NOMO-1 treated with dmso at 0.1 percent for 144 hours (cell line): ENCODE results near the gene EIF1.
"Not testable (repeated sequence)": the region's sequence is repeated elsewhere in the genome, so short reads cannot be mapped to it uniquely, and the experiment has no call there.

ENCODE experiments used
- DNase-seq: peaks from one replicate; lab custom pipeline; 2025; ENCODE audit not compliant: unreplicated experiment; lab: John Stamatoyannopoulos, UW

The EIF1 gene

DNA sequence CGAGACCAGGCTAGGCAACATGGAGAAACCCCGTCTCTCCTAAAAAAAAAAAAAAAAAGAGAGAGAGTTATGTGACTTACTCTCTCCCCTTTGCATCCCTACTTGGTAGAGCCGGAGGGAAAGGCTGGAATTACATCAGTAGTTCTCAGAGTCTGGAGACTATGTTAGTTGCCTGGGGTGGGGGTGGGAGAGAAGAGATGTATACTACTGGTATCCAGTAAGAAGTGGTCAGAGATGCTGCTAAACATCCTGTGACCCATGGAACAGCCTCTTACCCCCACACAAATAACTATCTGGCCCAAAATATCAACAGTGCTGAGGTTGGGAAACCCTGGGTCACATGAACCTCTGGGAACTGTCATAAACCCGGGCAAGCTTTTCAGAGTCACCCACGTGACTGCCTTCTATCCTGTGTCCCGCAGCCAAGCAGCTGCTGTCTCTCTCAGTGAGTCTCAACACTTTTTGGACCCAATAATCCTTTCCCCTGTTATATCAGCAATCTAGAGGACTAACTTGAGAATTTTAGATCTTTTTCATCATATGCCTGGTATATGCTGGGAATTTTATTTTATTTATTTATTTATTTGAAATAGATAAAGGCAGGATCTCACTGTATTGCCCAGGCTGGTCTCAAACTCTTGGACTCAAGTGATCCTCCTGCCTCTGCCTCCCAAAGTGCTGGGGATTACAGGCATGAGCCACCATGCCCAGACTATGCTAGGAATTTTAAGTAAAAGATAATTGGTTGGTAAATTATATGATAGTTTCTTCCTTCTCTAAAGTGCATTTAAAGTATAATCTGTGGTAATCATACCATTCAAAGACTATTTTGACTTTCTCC is 8.7 kb downstream of the EIF1 start:
- DNase-seq: peak; percentile 50

DNA sequence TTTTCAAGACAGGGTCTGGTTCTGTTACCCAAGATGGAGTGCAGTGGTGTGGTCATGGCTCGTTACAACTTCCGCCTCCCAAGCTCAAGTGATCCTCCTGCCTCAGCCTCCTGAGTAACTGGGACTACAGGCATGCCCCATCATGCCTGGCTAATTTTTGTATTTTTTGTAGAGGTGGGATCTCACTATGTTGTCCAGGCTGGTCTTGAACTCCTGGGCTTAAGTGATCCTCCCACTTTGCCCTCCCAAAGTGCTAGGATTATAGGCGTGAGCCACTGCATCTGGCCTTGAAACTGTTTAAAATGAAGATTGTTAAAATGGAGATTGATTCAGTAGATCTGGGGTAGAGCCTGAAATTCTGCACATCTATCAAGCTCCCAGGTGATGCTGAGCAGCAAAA is 12.2 kb downstream of the EIF1 start:
- not testable (repeated sequence) for DNase-seq

DNA sequence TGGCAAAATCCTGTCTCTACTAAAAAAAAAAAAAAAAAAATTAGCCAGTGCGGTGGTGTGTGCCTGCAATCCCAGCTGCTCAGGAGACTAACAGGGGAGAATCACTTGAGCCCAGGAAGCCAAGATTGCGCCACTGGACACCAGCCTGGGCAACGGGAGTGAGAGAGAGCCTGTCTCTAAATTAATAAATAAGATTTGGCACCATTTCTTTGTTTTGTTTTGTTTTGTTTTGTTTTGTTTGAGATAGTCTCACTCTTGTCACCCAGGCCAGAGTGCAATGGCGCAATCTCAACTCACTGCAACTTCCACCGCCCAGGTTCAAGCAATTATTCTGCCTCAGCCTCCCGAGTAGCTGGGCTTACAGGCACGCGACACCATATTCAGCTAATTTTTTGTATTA is 14.0 kb downstream of the EIF1 start:
- no peak for DNase-seq

DNA sequence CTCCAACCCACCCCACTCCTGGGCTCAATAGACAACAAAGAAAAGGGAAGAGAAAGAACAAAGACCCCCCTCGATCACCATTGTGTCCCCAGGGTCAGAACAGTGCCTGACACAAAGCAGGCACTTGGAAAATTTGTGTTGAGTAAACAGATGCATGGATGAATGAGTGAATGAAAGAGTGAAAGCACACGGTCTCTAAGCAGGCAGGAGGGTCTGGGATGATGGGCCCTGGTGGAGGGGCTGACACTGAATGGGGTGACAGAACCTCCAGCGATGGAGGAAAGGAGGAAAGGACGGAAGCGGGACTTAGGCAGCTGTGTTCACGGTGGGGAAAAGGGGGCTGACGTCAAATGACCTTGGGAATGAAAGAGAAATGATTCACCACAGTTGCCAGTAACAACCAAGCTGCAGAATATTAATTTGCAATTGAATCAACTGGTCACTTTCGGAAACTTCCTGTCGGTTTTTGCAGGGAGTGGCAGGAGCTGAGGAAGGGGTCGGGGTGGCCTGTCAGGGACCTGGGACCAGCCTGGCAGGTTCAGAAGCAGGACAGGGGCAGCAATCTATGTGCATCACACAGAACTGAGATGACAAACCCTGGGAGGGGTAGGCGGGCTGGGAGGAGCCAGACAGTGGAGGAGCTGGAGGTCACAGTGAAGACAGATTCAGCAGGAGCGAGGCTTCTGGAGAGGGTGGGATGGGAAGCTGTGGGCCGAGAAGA is 16.7 kb downstream of the EIF1 start:
- no peak for DNase-seq

DNA sequence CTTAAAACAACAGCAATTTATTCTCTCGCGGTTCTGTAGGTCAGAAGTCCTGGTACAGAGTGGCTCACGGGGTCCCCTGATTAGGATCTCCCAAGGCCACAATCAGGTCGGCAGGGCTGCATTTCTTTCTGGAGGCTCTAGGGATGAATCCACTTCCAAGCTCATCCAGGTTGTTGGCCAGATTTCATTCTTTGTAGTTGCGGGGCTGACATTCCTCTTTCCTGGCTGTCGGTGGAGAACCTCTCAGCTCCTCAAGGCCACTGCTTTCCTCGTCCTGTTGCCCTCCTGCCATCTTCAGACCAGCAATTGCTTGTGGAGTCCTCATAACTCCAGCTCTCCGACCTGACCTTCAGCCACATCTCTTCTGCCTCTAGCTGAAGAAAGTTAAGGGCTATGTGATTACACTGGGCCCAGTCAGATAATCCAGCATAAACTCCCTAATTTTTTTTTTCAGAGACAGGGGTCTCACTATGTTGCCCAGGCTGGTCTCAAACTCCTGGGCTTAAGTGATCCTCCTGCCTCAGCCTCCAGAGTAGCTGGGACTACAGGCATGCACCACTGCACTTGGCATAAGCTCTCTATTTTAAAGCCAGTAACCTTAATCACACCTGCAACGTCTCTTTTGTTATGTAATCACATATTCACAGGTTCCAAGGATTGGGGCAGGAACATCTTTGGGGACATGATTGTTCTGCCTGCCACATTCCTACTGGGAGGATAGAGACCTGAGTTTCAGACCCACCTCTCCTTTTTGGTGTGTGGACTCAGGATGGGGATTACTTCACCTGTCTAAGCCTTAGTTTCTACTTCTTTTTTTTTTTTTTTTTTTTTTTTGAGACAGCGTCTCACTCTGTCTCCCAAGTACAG is 19.4 kb downstream of the EIF1 start:
- DNase-seq: no peak

DNA sequence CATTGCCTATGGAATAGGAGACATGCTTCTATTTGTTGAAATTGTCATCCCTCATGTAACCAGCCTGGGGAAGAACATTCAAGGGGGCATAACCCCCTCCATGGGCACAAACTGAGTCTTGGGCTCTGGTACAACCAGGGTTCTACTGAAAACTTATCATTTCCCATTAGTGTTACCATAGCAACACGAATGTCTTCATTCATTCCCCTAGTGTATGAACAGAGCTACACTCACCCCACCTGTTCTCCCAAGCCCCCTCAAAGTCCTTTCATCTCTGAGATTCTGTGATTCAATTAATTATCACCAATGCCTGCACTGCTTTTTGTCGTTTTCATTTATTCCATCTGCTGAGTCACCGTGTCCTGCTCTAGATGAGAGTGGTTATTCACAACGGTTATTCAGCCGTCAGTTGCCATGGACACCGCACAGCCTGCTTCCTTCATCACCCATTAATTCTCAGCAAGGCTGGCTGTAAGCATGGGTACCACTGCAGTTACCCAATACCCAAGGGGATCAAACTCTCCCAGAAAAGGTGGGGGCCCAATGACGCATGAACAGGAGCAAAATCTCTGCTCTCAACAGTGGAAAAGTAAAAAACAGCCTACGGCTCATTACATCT is 21.9 kb downstream of the EIF1 start:
- no peak for DNase-seq

DNA sequence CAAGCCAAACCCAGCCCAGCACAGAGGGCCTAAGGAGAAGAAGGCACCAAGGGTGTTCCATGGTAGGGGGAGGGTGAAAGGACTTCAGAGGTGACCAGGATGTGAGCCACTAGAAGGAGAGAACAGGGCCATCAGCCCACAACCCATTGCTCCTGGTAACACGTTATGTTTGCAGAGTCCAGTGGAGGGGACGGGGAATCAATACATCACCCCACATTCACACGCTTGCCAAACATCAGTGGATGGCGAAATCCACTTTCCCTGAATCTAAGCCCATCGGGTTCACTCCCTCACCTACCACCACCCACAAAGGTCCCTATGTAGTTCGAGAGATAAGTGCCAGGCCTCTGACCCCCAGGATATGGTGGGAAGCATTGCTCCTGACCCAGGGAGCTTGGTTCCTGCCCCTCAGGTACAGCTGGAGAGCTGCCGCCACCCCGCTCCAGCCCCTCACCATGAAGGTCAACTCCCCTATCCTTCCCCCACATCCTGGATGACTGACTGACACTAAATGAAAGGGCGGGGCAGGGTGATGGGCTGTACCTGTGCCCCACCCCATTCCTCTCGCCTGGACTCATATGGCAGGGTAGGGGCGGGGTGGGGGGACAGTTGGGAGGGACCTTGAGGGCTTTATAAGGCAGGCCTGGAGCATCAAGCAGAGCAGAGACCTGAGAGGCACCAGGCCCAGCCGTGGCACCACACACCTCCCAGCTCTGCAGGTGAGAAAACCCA is 23.1 kb downstream of the EIF1 start, which contains the start of gene GAST:
Gene GAST, plus strand, starts transcription at position 663 of the 732 bp plus-strand sequence. CDS start 3,106 bp downstream, outside the sequence.
- DNase-seq: no peak

DNA sequence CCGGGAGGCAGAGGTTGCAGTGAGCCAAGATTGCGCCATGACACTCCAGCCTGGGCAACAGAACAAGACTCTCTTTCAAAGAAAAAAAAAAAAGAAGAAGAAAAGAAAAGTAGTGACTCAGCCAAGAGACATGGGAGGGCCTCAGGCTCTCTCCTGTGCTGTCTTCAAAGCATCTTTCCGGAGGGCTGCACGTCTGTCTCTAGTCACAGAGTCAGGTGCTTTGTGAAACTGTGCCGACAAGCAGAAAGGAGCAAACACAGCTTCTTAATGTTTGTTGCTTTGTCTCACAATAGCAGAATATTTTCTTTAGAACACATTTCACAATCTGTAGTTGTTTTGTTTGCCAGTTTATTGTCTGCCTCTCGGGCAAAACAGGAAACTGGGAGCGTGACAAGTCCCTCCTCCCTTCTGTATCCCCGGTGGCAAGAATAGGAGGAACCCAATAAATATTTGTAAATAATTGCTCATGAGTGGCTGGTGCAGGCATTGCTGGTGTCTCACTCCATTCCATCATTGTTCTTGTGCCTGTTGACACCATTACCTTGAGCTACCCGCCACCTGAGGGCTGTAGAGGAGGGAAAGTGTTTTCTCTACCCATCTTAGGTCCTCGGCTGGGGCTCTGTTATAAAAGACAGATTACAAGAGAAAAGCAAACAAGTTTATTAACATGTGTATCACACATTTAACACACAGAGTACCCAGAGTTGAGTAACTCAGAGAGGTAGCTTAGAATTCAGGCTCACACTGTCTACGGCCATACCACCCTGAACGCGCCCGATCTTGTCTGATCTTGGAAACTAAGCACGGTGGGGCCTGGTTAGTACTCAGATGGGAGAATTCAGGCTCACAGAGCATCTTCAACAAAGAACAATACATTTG is 29.0 kb downstream of the EIF1 start:
- peak; percentile 42 for DNase-seq

DNA sequence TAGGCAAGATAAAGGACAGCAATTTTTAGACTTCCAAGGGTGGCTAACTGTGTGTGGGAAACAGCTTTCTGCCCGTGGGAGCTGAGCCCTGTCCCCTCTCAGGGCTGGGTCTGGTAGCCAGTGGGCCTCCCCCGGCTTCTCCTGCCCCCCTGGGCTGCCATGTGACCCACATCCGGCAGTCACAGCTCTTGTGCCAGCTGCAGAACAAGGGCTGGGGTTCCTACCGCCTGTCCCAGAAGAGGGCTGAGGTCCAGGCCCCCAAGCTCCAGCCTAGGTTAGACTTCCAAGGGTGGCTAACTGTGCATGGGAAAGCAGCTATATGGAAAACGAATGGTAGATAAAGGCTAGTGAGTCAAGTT is 29.6 kb downstream of the EIF1 start:
- DNase-seq: no peak

DNA sequence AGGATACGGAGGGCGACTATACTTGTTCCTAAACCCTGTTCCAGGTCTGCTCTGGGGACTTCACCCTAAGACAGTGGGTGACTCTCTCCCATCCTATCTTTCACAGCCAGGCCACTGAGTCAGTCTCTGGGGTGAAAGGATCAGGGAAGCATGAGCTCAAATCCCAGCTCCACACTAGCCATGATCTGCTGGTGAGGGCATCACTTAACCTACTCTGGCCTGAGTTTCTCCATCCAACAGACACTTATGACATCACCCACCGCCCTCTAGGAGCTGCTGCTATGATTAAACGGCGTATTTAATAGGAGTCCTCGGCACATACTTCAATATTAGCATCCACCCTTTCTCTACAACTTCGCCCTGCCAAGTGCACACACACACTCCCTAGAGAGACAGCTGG is 33.5 kb downstream of the EIF1 start:
- DNase-seq: no peak

DNA sequence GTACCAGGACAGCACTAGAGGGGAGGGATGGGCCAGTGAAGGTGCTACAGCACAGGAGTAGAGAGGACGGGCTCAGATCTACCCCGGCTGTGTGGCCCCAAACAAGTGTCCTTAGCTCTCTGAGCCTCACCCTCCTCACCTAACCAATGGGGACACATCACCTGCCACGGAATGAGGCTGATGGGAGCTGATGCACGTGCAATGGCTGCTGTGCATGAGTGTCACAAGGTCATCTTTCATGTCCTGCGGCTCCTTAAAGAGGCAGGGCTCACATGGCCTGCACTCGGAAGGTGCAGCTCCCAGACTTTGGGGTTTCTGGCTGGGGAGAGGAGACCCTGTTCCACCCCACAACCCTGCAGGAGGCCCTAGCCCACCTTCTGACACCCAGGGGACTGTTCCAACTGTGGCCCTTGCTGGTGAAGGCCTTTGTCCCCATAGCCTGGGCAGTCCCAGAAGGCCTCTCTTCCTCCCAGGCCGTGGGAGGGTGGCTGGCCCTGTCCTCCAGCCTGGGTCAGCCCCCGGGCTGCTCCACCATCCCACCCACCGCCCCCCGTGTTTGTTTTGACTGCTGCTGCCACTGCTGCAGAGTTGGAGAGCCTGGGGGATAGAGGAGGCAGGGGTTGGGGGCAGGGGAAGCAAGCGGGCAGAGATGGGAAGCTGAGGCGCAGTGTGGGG is 35.3 kb downstream of the EIF1 start:
- DNase-seq: no peak

DNA sequence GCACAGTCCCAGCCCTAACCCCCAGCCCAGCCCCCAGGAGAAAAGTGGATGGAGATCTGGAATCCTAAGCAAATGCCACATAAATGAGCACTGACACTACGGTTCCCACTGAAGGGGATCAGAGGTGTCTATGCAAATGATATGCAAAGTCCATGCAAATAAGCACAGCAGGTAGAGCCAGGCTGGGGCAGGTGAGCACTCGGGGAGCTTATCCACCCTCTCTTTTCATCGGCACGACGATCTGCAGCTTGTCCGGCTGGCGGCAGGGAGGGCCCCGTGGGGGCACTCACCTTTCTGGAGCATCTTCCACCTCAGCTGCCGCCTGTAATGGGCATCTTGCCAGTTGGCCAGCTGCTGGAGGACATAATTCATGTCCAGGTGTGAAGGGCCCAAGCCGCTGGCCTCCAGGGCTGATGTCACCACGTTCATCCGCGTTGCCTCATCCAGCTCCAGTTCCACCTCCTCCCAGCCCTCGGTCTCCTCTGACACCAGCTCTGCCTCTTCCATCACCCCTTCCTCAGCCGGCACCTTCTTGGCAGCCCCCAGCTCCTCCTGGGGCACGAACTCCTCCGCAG is 35.9 kb downstream of the EIF1 start:
- no peak for DNase-seq

DNA sequence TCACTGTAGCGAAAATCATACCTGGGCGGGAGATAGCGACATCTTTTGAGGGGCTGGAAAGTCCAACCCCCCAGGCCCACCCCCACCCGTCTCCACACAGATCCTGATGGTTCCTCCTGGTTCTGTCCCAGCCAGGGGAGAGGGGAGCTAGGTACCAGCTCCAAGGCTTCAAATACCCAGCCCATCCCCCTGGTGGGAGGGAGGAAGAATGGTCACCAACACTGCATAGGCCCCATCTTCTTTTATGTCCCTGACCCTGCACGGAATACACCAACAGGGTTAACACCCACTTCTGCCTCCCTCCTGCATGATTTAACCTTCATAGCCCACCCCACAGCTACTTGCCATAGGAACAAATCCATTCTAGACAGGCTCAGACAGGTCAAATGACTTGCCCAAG is 36.4 kb downstream of the EIF1 start:
- no peak for DNase-seq

DNA sequence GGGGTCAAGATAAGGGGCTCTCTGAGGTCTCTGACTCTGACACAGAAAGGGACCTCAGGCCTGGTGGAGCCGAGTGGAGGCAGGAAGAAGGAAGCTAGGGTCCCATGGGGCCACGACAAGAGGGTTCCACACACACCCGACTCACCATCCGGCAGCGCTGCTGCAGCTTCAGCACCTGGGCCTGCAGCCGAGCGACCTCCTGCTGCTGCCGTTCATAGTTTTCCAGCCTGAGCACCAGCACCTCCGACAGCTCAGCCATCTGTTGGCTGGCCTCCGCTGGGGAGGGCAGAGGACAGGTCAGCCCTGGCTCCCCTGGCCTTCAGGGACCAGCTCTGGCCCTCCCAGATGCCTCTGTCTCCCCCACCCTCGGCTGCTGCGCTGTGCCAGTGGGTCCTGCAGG is 39.4 kb downstream of the EIF1 start:
- no peak for DNase-seq

DNA sequence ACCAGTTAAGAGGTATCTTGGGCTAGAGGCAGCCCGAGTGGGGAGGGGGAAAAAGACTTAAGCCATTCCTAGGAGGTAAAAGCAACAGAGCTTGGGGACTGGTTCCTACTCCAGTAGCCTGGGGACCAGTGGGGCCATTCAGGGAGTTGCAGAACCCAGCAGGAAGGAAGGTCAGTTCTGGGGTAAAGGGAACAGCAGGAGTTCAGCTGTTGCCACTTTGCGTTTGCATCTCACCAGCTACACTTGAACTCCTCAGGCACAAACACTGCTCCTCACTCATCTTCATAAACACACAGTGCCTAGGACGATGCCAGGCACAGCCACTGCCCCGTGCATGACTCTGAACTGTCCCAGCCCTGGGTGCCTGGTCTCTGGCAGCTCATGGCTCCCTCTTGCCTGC is 41.8 kb downstream of the EIF1 start:
- no peak for DNase-seq

DNA sequence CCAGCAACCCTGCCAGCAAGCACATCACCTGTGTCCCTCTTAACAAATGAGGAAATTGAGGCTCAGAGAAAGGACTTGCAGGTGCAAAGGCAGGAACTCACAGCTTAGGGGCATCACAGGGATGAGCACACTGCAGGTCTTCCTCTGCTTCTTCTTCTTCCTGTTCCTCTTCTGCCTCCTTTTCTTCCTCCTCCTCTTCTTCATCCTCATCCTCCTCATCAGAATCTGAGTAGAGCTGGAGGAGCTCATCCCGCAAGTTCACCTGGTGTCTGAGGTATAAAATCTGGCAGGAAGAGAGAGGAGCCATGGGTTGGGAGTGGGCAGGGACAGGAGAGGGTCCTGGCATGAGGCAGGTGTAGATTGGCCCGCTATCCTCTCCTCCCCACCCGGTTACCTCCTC is 43.2 kb downstream of the EIF1 start:
- DNase-seq: no peak

DNA sequence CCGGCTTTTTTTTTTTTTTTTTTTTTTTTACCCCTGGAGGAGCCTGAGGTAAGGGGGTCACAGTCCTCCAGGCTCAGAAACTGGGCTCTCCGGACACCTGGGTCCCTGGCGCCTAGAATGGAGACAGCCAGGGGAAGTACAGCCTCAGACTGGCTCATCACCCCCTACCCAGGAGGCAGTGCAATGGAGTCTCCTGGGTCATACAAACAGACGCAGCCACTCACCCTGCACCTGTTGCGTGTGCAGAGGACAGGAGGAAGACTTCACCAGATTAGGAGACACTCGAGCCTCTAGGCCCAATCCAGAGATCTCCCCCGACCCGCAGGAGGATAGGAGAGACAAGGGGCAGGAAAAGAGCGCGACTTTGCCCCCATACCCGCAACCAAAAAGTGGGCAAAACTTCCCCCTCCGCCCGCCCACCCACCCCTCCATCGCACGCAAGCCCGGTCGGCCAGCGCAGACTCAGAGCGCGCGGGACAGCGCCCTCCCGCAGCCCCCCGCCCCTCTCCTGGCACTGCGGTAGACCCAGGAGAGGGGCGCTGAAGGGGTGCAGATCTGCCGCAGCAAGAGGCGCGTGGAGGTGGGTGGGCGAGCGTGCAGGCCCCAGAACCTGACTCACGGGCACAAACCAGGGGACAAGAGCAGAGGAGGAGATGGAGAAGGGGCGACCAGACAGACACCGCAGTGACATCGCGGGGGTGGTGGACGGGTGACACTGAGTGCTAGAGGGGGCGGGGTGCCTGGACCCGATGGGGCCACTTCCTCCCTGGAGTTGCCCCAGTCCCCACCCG is 44.9 kb downstream of the EIF1 start:
- no peak for DNase-seq
